IgD-negative memory B cell (primary cell): ENCODE measurements around the gene BCAS4. TPM values are rescaled to one million over a fixed set of nuclear protein-coding genes. Genes with fewer than 3 reads are reported as not detected.

Experiments
- H3K27ac Mint-ChIP-seq, 3 donors: one replicate each; pipeline ENCODE4 v1.8.0; 2020 to 2022; ENCODE audit warnings: mild to moderate bottlenecking in 3 of 3, mixed read lengths in 3 of 3, moderate library complexity in 1 of 3
- H3K27me3 Mint-ChIP-seq: one replicate; pipeline ENCODE4 v1.8.0; 2021; ENCODE audit warnings: mixed read lengths
- H3K36me3 Mint-ChIP-seq: one replicate; pipeline ENCODE4 v1.8.0; 2020; ENCODE audit warnings: mild to moderate bottlenecking, mixed read lengths
- H3K4me1 Mint-ChIP-seq, 3 donors: one replicate each; pipeline ENCODE4 v1.8.0; 2020 to 2022; ENCODE audit warnings: mixed read lengths in 3 of 3, mild to moderate bottlenecking in 1 of 3
- H3K4me3 Mint-ChIP-seq, 4 donors: one replicate each; pipeline ENCODE4 v1.8.0; 2020 to 2022; ENCODE audit warnings: mild to moderate bottlenecking in 4 of 4, mixed read lengths in 4 of 4, moderate library complexity in 3 of 4
- H3K9me3 Mint-ChIP-seq, 3 donors: one replicate each; pipeline ENCODE4 v1.8.0; 2020 to 2021; ENCODE audit warnings: mixed read lengths in 3 of 3, mild to moderate bottlenecking in 1 of 3
- polyA plus RNA-seq: library from polyadenylated mRNA; unstranded; fragments of 300-500 nt; fragmentation: Illumina TruSeq; gene quantifications from one replicate; pipeline ENCODE4 v1.2.3, GENCODE V29; 2021

BCAS4 gene
- polyA plus RNA-seq, 1 donor from 2014 or later: 118 TPM

DNA sequence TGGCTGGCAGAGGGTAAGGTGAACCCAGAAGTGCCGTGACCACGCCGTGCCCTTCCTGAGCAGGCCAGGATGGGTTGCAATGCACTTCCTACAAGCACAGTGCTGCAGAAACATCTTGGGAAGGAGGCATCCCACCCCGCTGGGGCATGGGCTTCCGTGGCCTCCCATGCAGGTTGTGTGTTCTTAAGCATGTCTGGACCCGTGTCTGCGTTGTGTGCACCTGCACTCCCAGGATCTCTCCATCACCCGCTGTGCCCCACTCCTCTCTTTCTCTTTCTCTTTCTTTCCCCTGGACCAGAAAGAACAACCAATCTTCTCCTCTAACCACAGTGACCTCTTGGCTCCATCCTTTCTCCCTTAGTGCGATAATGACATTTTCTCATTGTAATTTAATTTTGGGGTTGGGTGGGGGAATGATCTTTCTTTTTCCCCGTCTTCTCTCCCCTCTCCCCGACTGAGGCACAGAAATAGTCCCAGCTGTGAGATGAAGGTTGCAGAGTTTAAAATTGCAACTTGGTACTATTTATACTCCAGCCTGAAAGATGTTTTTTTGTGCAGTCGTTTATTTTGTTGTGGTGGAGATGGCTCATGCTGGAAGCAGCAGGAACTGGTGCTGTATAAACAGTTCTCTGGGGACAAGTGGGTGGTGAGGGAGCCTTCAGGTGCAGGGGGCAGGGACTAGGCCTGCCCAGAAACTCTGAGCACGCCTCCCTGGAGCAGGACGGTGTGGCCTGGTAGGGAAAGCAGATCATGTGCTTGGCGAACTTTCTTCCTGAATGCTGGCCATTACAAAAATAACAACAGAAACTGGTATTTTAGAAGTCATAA, 20.5 kb downstream of the BCAS4 start:
- Mint-ChIP-seq H3K4me3 (peak overlapping the region; percentile 74 to 90 (median 84)), H3K4me1 (peaks cover 63 to 77% (median 66%) of the 10 kb centered on the region in 3 donors), H3K27me3 (no peaks in the 10 kb centered on the region), H3K27ac (peak overlapping the region; percentile 95 to 99 (median 95)), H3K36me3 (no peaks in the 10 kb centered on the region), H3K9me3 (peaks cover 0 to 4% (median 2%) of the 10 kb centered on the region in 3 donors)

DNA sequence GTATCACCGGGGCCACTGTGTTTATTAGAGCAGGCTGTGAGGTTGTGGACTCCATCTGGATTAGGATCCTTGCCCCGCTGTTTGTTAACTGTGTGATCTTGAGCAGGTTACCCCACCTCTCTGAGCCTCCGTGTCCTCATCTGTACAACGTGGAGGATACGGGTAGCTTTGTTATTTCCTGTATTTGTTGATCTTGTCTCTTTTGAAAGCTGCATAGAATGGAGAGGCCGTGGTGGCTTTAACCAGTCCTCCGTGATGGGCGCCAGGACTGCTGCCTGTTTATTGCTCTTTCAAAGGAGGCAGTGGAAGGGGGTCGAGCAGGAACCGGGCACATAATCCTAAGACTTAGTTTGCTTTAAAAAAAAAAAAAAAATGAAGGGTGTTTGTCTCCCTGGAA, 22.9 kb downstream of the BCAS4 start:
- peak overlapping the region; percentile 95 to 99 (median 96) for H3K27ac Mint-ChIP-seq
- H3K9me3 Mint-ChIP-seq: no peaks in the 10 kb centered on the region
- peaks cover 62 to 82% (median 64%) of the 10 kb centered on the region in 3 donors for H3K4me1 Mint-ChIP-seq
- peak overlapping the region; percentile 66 to 88 (median 86) for H3K4me3 Mint-ChIP-seq
- H3K36me3 Mint-ChIP-seq: no peaks in the 10 kb centered on the region
- no peaks in the 10 kb centered on the region for H3K27me3 Mint-ChIP-seq

DNA sequence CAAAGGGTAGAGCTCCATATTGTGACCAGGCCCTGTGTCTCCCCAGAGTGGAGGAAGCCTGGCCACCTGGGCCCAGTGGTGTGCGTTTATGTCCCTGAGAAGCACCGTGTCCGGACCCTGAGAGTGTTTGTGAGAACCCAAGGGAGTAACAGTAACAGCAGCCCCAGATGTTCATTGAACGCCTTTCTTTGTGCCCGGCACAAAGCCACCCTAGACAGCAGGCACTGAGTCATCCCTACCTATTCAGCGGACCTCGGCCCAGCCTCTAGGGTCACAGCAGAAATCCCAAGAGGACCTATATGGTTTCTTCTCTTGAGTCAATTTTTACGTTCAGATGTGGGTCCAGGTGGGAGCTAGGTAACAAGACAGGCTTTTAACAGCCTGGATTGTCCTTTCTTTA, 24.5 kb downstream of the BCAS4 start:
- no peaks in the 10 kb centered on the region for H3K9me3 Mint-ChIP-seq
- H3K27ac Mint-ChIP-seq: peak overlapping the region; percentile 95 to 99 (median 96)
- H3K27me3 Mint-ChIP-seq: no peaks in the 10 kb centered on the region
- H3K4me1 Mint-ChIP-seq: peaks cover 58 to 70% (median 61%) of the 10 kb centered on the region in 3 donors
- H3K36me3 Mint-ChIP-seq: no peaks in the 10 kb centered on the region
- H3K4me3 Mint-ChIP-seq: peak overlapping the region; percentile 54 to 86 (median 74)

DNA sequence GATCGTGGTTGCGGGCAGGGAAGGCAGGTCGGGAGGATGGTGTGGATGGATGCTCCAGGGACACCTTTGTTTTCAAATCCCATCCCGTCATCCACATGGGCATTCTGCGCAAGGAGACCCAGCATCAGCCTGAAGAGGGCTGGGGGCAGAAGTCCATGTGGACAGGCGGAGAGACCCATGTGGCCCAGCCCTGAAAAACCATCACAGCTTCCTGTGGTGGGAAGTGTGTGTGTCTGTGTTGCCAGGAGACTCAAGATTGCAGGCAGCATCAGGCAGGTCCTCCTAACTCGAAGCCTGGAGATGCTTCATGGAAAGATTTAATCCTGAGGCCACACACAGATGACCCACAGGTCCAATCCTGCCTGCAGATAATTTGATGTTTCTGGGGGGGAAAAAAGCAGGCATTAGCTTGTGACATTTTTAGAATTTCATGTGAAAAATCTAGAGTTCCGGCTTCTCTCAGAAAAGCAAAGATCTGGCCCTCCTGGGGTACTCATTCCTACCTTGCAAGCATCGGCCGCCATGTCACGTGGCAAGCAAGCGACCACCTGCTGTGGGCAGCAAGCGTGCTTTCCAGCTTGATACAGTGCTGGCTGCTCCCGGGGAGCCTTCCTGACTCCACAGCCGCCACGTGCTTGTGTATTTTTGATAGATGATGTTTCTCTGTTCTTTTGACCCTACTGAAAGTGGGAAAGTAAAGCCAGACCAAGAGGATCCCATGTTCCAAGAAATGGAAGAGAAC, 25.8 kb downstream of the BCAS4 start:
- H3K9me3 Mint-ChIP-seq: no peaks in the 10 kb centered on the region
- H3K36me3 Mint-ChIP-seq: peaks cover 4% of the 10 kb centered on the region
- peak overlapping the region in 3 of 4 donors; percentile 63 to 86 (median 81) for H3K4me3 Mint-ChIP-seq
- peaks cover 55 to 58% (median 57%) of the 10 kb centered on the region in 3 donors for H3K4me1 Mint-ChIP-seq
- no peaks in the 10 kb centered on the region for H3K27me3 Mint-ChIP-seq
- peak overlapping the region; percentile 76 to 99 (median 95) for H3K27ac Mint-ChIP-seq

DNA sequence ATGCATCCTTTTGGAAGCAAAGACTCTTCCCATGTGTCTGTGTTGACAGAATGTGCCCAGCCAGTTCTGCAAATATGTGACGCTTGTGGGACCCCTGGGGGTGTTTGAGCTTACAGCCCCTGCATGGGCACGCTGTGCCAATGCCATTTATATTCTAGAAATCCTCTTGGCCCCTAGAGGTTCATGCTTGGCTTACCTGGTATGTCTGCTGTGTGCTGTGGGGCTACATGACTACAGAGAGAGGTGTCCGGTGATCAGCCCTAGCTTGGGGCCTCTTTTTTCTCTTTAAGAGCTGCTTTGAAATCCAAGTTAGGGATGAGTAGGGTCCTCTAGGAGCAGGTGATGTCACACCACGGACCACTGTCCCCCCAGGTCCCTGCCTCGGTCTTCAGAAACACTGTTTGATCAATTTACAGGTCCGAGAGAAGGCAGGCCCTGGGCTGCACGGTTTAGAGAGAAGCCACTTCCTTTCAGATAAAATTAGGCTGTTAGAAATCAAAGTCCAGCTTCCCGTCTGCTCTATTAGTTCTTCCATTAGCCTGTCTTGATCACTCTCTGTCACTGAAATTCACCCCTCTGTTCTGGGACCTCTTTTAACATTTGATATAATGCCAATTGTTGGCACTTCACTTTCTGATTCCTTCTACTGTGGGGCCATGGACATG, 26.5 kb downstream of the BCAS4 start:
- H3K27me3 Mint-ChIP-seq: no peaks in the 10 kb centered on the region
- H3K27ac Mint-ChIP-seq: peak overlapping the region; percentile 76 to 99 (median 95)
- peak overlapping the region; percentile 21 to 86 (median 72) for H3K4me3 Mint-ChIP-seq
- peaks cover 4% of the 10 kb centered on the region for H3K36me3 Mint-ChIP-seq
- peaks cover 54 to 57% (median 54%) of the 10 kb centered on the region in 3 donors for H3K4me1 Mint-ChIP-seq
- no peaks in the 10 kb centered on the region for H3K9me3 Mint-ChIP-seq

DNA sequence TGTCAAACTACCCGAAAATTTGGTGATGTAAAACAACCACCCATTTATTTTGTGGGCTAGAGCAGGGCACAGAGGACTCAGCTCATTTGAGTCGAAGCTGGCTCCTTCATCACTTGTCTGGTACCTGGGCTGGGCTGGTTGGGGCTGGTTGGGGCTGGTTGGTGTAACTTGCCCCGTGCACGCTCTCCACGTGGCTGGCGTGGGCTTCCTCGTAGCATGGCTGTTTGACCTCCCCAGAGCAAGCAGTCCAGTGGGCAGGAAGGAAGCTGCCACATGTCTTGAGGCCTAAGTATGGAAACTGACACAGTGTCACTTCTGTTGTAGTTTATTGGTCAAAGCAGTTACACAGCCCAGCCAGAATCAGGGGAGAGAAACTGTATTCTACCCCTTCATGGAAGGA, 27.1 kb downstream of the BCAS4 start:
- H3K4me3 Mint-ChIP-seq: peak overlapping the region in 3 of 4 donors; percentile 63 to 86 (median 81)
- peak overlapping the region; percentile 76 to 99 (median 95) for H3K27ac Mint-ChIP-seq
- peaks cover 4% of the 10 kb centered on the region for H3K36me3 Mint-ChIP-seq
- H3K4me1 Mint-ChIP-seq: peaks cover 52 to 57% (median 53%) of the 10 kb centered on the region in 3 donors
- H3K9me3 Mint-ChIP-seq: no peaks in the 10 kb centered on the region
- no peaks in the 10 kb centered on the region for H3K27me3 Mint-ChIP-seq

DNA sequence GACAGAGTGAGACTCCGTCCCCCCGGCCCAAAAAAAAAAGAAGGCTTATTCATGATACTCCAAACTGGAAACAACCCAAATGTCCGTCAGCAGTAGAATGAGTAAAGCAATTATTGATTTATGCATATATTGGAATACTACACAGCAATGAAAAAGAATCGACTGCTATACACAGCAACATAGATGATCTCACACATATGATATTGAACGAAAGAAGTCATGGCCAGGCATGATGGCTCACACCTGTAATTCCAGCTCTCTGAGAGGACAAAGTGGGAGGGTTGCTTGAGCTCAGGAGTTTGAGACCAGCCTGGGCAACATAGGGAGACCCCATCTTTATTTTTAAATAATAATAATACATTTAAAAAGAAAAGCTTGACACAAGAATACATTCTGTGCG, 28.5 kb downstream of the BCAS4 start:
- no peaks in the 10 kb centered on the region for H3K27me3 Mint-ChIP-seq
- peak overlapping the region; percentile 39 to 99 (median 84) for H3K27ac Mint-ChIP-seq
- H3K4me3 Mint-ChIP-seq: peak overlapping the region in 2 of 4 donors; percentile 27 to 31
- H3K9me3 Mint-ChIP-seq: no peaks in the 10 kb centered on the region
- peaks cover 48 to 52% (median 49%) of the 10 kb centered on the region in 3 donors for H3K4me1 Mint-ChIP-seq
- H3K36me3 Mint-ChIP-seq: peaks cover 4% of the 10 kb centered on the region

DNA sequence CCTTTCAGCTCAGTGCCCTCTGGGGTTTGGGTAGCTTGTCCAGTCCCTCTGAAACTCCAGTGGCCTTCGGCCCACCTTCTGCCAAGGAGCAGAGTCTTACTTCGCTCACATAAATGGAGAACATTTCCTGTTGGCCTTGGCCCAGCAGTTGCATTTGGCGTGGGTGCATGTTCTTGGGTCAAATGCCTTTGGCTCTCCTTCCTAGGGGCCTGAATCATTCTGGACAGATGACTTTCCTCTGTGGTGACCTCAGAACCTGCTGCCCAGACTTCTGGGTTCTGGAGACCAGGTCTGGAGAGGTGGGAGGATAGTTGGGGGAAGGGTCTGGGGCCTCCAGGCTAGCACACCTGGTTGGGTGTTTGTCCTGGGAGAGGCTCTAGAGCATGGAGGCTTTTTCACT, 29.3 kb downstream of the BCAS4 start:
- H3K4me1 Mint-ChIP-seq: peaks cover 41 to 46% (median 45%) of the 10 kb centered on the region in 3 donors
- H3K9me3 Mint-ChIP-seq: no peaks in the 10 kb centered on the region
- H3K27me3 Mint-ChIP-seq: no peaks in the 10 kb centered on the region
- H3K27ac Mint-ChIP-seq: peak overlapping the region in 1 of 3 donors; percentile 61
- H3K36me3 Mint-ChIP-seq: peaks cover 4% of the 10 kb centered on the region
- H3K4me3 Mint-ChIP-seq: no peak overlapping the region

DNA sequence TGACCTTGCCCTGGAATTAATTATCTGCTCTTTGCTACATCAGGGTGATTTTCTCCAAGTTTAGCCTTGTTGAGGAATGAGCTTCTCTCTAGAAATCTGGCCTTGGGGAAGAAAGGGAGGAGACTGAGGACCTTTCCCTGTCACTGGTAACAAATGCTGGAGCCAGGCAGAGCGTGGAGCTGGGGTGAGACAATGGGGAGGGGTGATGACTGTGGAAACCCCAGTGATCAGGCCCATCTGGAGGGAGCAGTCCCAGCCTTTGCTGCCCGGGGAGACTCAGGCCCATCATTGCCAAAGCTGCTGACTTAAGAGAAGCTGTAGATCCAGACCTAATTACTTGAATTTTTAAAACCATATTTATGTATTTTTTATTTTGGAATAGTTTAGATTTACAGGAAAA, 31.3 kb downstream of the BCAS4 start:
- Mint-ChIP-seq H3K27ac (peak overlapping the region; percentile 1 to 88 (median 85)), H3K27me3 (no peaks in the 10 kb centered on the region), H3K4me1 (peaks cover 21 to 34% (median 27%) of the 10 kb centered on the region in 3 donors), H3K4me3 (no peak overlapping the region), H3K9me3 (no peaks in the 10 kb centered on the region), H3K36me3 (peaks cover 4% of the 10 kb centered on the region)

DNA sequence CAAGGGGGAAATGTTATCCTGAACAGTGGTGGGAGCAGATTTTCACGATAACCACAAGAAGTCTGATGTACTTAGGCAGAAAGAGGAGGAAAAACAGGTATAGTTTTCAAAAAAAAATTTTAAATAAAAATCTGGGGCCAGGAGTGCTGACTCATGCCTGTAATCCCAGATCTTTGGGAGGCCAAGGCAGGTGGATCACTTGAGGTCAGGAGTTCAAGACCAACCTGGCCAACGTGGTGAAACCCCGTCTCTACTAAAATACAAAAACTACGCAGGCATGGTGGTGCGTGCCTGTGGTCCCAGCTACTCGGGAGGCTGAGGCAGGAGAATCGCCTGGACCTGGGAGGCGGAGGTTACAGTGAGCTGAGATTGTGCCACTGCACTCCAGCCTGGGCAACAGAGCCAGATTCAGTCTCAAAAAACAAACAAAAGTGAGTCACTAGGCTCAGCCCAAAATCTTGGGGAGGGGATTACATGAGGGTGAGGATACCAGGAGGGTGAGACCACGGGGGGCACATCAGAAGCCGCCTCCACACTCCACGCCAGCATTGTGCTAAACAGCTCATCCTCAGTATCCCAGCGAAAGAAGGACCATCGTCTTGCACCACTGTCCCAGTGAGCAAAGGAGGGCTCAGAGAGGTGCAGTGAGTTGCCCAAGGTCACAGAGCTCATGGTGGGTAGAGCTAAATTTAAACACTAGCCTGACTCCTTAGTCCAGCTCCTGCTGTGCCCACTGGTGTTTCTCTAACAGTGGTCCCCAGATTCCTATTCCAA, 33.7 kb downstream of the BCAS4 start:
- Mint-ChIP-seq H3K4me3 (peak overlapping the region in 1 of 4 donors; percentile 52), H3K4me1 (peaks cover 7 to 18% (median 17%) of the 10 kb centered on the region in 3 donors), H3K27ac (no peak overlapping the region), H3K27me3 (no peaks in the 10 kb centered on the region), H3K36me3 (peaks cover 4% of the 10 kb centered on the region), H3K9me3 (no peaks in the 10 kb centered on the region)

DNA sequence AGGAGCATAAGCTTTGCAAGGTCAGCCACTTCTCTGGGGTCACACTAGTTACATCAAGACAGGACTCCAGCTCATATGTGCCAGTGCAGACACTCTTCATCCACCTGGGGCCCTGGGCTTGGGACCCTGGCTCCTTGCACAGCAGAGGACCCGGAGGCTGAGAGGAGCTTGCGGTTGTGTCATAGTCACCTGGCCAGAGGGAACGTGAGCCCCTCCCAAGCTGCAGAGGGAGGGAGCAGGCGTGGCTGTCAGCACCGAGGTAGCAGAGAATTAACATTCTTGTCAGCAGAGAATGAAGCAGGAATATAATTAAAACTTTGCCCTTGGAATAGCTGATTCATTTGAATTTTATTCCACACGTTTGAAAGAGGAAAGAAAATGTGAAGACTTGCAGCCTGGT, 36.8 kb downstream of the BCAS4 start:
- peaks cover 10 to 13% (median 11%) of the 10 kb centered on the region in 3 donors for H3K4me1 Mint-ChIP-seq
- H3K9me3 Mint-ChIP-seq: no peaks in the 10 kb centered on the region
- no peak overlapping the region for H3K4me3 Mint-ChIP-seq
- H3K27ac Mint-ChIP-seq: peak overlapping the region in 1 of 3 donors; percentile 88
- no peaks in the 10 kb centered on the region for H3K27me3 Mint-ChIP-seq
- H3K36me3 Mint-ChIP-seq: peaks cover 2% of the 10 kb centered on the region

DNA sequence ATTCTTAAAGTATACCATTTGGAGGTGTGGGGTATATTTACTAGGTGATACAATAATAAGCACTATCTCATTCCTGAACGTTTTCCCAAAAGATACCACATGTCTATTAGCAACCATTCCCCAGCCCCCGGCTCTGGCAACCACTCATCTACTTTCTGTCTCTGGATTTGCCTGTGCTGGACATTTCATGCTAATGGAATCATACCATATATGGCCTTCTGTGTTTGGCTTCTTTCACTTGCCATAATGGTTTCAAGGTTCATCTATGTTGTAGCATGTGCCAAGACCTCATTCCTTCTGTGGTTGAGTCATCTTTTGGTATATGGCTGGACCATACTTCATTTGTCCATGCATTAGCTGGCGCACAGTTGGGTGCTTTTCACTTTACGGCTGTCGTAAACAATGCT, 39.7 kb downstream of the BCAS4 start:
- Mint-ChIP-seq H3K4me3 (no peak overlapping the region), H3K9me3 (no peaks in the 10 kb centered on the region), H3K36me3 (peaks cover 2% of the 10 kb centered on the region), H3K27me3 (no peaks in the 10 kb centered on the region), H3K27ac (no peak overlapping the region), H3K4me1 (peaks cover 21 to 32% (median 23%) of the 10 kb centered on the region in 3 donors)

DNA sequence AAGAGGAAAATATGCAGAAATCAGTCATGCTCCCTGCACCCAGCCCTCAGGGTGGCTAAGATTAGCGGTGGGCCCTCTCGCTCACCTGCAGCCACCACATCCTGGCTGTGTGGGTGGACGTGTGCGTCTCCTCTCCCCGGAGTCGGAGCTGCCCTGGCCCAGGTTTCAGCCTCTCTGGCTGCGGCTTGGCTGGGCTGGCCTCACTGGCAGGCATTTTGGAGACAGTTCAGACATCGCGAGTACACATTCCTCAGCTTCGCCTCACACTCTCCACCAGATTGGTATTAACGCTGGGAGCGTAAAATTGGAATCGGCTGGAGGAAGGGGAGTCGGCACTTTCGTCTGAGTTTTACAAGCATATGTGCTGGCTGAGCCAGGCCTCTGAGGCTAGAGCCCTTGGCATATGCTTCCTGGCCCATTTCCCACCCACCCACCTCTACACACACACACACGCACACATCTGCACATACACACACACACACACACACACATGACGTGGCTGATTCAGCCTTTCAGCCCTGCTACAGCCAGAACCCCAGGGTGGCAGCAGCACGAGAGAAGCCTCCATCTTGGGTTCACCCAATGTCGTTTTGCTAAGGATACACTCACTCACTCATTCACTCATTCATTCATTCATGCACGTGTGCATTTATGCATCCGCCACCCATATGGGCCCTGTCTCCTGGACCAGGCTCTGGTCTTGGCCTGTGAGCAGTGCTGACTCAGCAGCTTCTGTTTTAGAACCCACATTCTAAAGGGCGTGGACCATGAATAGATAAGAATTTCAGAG, 42.9 kb downstream of the BCAS4 start:
- peaks cover 21 to 32% (median 24%) of the 10 kb centered on the region in 3 donors for H3K4me1 Mint-ChIP-seq
- H3K9me3 Mint-ChIP-seq: no peaks in the 10 kb centered on the region
- H3K4me3 Mint-ChIP-seq: peak overlapping the region in 2 of 4 donors; percentile 74 to 83
- no peaks in the 10 kb centered on the region for H3K27me3 Mint-ChIP-seq
- peak overlapping the region; percentile 87 to 93 (median 91) for H3K27ac Mint-ChIP-seq
- peaks cover 5% of the 10 kb centered on the region for H3K36me3 Mint-ChIP-seq
